ENCODE results near the gene IL10.

Gene IL10

DNA sequence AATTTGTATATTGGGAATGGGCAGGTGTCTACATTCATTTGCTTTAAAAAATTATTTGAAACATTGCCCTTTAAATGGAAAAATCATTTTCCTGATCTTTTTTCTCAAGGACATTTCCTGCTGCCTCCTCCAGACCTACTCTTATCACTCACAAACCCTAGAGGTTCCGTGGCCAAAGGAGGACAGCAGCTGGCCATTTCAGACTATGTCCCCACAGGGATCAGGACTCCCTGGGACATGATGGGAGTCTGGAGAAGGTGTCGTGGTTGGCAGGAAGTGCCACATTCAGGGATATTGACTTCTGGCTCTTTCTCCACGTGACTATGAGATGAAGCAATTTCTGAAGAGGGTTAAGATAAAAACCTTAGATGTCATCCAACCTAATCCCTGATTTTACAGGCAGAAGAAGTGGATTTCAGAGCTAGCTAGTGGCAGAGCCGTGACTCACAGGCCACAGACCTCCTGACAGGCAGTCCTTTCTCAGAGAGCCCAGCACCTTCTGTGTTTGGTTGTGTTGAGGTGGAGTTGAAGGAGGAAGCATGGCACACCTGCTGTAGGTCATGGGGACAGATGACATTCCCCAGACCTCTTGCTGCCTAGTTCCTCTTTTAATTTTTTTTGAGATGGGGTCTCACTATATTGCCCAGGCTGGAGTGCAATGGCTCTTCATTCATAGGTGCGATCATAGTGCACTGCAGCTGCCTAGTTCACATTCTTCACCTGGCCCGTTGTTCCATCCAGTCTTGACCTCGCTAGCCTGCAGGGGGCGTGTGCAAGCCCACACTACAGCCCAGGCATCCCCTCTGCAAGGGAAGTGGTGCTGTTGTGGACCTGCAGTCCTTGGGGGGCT, 25.5 kb upstream of the IL10 start:
- TF ChIP-seq, protein P1, sequence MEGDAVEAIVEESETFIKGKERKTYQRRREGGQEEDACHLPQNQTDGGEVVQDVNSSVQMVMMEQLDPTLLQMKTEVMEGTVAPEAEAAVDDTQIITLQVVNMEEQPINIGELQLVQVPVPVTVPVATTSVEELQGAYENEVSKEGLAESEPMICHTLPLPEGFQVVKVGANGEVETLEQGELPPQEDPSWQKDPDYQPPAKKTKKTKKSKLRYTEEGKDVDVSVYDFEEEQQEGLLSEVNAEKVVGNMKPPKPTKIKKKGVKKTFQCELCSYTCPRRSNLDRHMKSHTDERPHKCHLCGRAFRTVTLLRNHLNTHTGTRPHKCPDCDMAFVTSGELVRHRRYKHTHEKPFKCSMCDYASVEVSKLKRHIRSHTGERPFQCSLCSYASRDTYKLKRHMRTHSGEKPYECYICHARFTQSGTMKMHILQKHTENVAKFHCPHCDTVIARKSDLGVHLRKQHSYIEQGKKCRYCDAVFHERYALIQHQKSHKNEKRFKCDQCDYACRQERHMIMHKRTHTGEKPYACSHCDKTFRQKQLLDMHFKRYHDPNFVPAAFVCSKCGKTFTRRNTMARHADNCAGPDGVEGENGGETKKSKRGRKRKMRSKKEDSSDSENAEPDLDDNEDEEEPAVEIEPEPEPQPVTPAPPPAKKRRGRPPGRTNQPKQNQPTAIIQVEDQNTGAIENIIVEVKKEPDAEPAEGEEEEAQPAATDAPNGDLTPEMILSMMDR (IDR thresholded peaks at IDR 0.05; ENCODE audit: unreplicated experiment in 3 of 3) = peak in 2 of 3 experiments; percentile 28 to 30
- Mint-ChIP-seq H3K36me3 (ENCODE audit: low read depth) (no peaks in the 10 kb centered on the region), H3K27ac (no peak overlapping the region), H3K9me3 (no peaks in the 10 kb centered on the region), H3K4me3 (no peak overlapping the region), H3K27me3 (ENCODE audit: low read depth) (peaks cover 4% of the 10 kb centered on the region), H3K4me1 (no peaks in the 10 kb centered on the region)

GRCh38 chr1:206796981-206797402, 24.7 kb upstream of the IL10 start:
- Mint-ChIP-seq H3K4me3 (no peak overlapping the region), H3K36me3 (ENCODE audit: low read depth) (no peaks in the 10 kb centered on the region), H3K27ac (no peak overlapping the region), H3K9me3 (no peaks in the 10 kb centered on the region), H3K27me3 (ENCODE audit: low read depth) (peaks cover 4% of the 10 kb centered on the region), H3K4me1 (no peaks in the 10 kb centered on the region)
- TF ChIP-seq, protein P1 (IDR thresholded peaks at IDR 0.05; ENCODE audit: unreplicated experiment in 3 of 3) = no peak

DNA sequence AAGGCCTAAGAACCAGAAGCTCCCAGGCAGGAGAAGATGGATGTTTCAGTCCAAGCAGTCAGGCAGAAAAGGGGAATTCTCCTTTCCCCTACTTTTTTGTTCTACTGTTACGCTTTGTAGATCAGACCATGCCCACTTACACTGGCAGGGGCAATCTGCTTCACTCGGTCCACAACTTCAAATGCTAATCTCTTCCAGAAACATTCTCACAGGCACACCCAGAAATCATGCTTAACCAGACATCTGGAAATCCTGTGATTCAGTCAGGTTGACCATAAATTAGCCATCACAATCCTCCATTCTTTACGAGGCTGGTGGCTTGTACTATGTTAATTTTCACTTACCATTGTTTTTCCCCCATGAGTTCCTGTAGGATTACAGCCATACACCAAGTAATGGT, 23.8 kb upstream of the IL10 start:
- TF ChIP-seq, protein P1 (IDR thresholded peaks at IDR 0.05; ENCODE audit: unreplicated experiment in 3 of 3) = no peak
- peaks cover 4% of the 10 kb centered on the region for H3K27me3 Mint-ChIP-seq (ENCODE audit: low read depth)
- H3K36me3 Mint-ChIP-seq (ENCODE audit: low read depth) = no peaks in the 10 kb centered on the region
- no peak overlapping the region for H3K4me3 Mint-ChIP-seq
- H3K27ac Mint-ChIP-seq = no peak overlapping the region
- no peaks in the 10 kb centered on the region for H3K9me3 Mint-ChIP-seq
- no peaks in the 10 kb centered on the region for H3K4me1 Mint-ChIP-seq

GRCh38 chr1:206794294-206794908, 22.1 kb upstream of the IL10 start:
- no peaks in the 10 kb centered on the region for H3K36me3 Mint-ChIP-seq (ENCODE audit: low read depth)
- no peaks in the 10 kb centered on the region for H3K9me3 Mint-ChIP-seq
- no peak overlapping the region for H3K4me3 Mint-ChIP-seq
- no peaks in the 10 kb centered on the region for H3K4me1 Mint-ChIP-seq
- no peak overlapping the region for H3K27ac Mint-ChIP-seq
- H3K27me3 Mint-ChIP-seq (ENCODE audit: low read depth) = peaks cover 4% of the 10 kb centered on the region
- TF ChIP-seq, protein P1 (IDR thresholded peaks at IDR 0.05; ENCODE audit: unreplicated experiment in 3 of 3) = no peak

GRCh38 chr1:206793620-206794019, 21.3 kb upstream of the IL10 start:
- Mint-ChIP-seq H3K36me3 (ENCODE audit: low read depth) (no peaks in the 10 kb centered on the region), H3K9me3 (no peaks in the 10 kb centered on the region), H3K27ac (no peak overlapping the region), H3K27me3 (ENCODE audit: low read depth) (peaks cover 8% of the 10 kb centered on the region), H3K4me1 (no peaks in the 10 kb centered on the region), H3K4me3 (no peak overlapping the region)
- TF ChIP-seq, protein P1 (IDR thresholded peaks at IDR 0.05; ENCODE audit: unreplicated experiment in 3 of 3) = no peak

Measured in nephron (organoid).